ENCODE results near the gene SH3GLB1. TPM values are rescaled to one million over a fixed set of nuclear protein-coding genes. Genes with fewer than 3 reads are reported as not detected.
A peak's percentile ranks its signal among the peaks of the same experiment; 100 is the strongest.

SH3GLB1 gene
- total RNA-seq, 1 experiment from 2014 or later, result 48.7 TPM

GRCh38 chr1:86750530-86750929, 46.2 kb downstream of the SH3GLB1 start:
- H3K4me3 ChIP-seq (ENCODE audit: low read depth, low read length), result no peak overlapping the region
- DNase-seq, result no peak
- Mint-ChIP-seq H3K36me3 (ENCODE audit: insufficient read depth, unreplicated experiment) (peaks cover 7% of the 10 kb centered on the region), H3K27ac (ENCODE audit: unreplicated experiment) (no peak overlapping the region), H3K27me3 (ENCODE audit: insufficient read depth, unreplicated experiment) (no peaks in the 10 kb centered on the region), H3K4me1 (ENCODE audit: low read depth, unreplicated experiment) (peaks cover 14% of the 10 kb centered on the region), H3K9me3 (ENCODE audit: unreplicated experiment) (no peaks in the 10 kb centered on the region), H3K4me3 (ENCODE audit: unreplicated experiment) (no peak overlapping the region)
- intact Hi-C loops (cut with micrococcal nuclease; ENCODE audit: unreplicated experiment), result loop anchor here (5.0 kb wide), 1 partner anchor 248 kb away; no protein-coding TSS in a partner anchor
- H3K4me1 ChIP-seq, result peaks cover 22% of the 10 kb centered on the region
- ChIA-PET CTCF (no interaction called here), POLR2A (no interaction called here)
- H3K36me3 ChIP-seq (ENCODE audit: control insufficient read depth, insufficient read depth, low read length), result no peaks in the 10 kb centered on the region
- H3K27me3 ChIP-seq (replicated peaks; ENCODE audit: control insufficient read depth, insufficient read depth, low read length), result no peaks in the 10 kb centered on the region
- no peaks in the 10 kb centered on the region for H3K9me3 ChIP-seq
- no TSS peak for BruUV-seq (replicated peaks)
- TF ChIP-seq, protein P1, sequence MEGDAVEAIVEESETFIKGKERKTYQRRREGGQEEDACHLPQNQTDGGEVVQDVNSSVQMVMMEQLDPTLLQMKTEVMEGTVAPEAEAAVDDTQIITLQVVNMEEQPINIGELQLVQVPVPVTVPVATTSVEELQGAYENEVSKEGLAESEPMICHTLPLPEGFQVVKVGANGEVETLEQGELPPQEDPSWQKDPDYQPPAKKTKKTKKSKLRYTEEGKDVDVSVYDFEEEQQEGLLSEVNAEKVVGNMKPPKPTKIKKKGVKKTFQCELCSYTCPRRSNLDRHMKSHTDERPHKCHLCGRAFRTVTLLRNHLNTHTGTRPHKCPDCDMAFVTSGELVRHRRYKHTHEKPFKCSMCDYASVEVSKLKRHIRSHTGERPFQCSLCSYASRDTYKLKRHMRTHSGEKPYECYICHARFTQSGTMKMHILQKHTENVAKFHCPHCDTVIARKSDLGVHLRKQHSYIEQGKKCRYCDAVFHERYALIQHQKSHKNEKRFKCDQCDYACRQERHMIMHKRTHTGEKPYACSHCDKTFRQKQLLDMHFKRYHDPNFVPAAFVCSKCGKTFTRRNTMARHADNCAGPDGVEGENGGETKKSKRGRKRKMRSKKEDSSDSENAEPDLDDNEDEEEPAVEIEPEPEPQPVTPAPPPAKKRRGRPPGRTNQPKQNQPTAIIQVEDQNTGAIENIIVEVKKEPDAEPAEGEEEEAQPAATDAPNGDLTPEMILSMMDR (IDR thresholded peaks at IDR 0.05; ENCODE audit: insufficient read depth in 1 of 2, low read depth in 1 of 2, low read length in 1 of 2, severe bottlenecking in 1 of 2, unreplicated experiment in 1 of 2), result no peak

- no peaks in the 10 kb centered on the region for H3K36me3 ChIP-seq (ENCODE audit: control insufficient read depth, insufficient read depth, low read length)
- H3K4me3 ChIP-seq (ENCODE audit: low read depth, low read length), result no peak overlapping the region
- H3K27me3 Mint-ChIP-seq (ENCODE audit: insufficient read depth, unreplicated experiment), result no peaks in the 10 kb centered on the region
- H3K4me3 Mint-ChIP-seq (ENCODE audit: unreplicated experiment), result no peak overlapping the region
- H3K36me3 Mint-ChIP-seq (ENCODE audit: insufficient read depth, unreplicated experiment), result no peaks in the 10 kb centered on the region
- DNase-seq, result no peak
- TF ChIP-seq, protein P1 (IDR thresholded peaks at IDR 0.05; ENCODE audit: insufficient read depth in 1 of 2, low read depth in 1 of 2, low read length in 1 of 2, severe bottlenecking in 1 of 2, unreplicated experiment in 1 of 2), result no peak
- BruUV-seq (replicated peaks), result no TSS peak
- H3K9me3 Mint-ChIP-seq (ENCODE audit: unreplicated experiment), result no peaks in the 10 kb centered on the region
- POLR2A ChIA-PET, result no interaction called here
- no peaks in the 10 kb centered on the region for H3K9me3 ChIP-seq
- peaks cover 7% of the 10 kb centered on the region for H3K4me1 Mint-ChIP-seq (ENCODE audit: low read depth, unreplicated experiment)
- H3K4me1 ChIP-seq, result peaks cover 17% of the 10 kb centered on the region
- CTCF ChIA-PET, result no interaction called here
- intact Hi-C loops (cut with micrococcal nuclease; ENCODE audit: unreplicated experiment), result loop anchor here (5.0 kb wide), 1 partner anchor 250 kb away; no protein-coding TSS in a partner anchor
- no peak overlapping the region for H3K27ac Mint-ChIP-seq (ENCODE audit: unreplicated experiment)
- no peaks in the 10 kb centered on the region for H3K27me3 ChIP-seq (replicated peaks; ENCODE audit: control insufficient read depth, insufficient read depth, low read length)
These were observed 47.5 kb downstream of the SH3GLB1 start for GRCh38 chr1:86751923-86752322.

- intact Hi-C loops (cut with micrococcal nuclease; ENCODE audit: unreplicated experiment), result loop anchor here (5.0 kb wide), 1 partner anchor 251 kb away; no protein-coding TSS in a partner anchor
These were observed 49.3 kb downstream of the SH3GLB1 start for GRCh38 chr1:86753700-86754099.

More at GRCh38 chr1:86753700-86754099, 49.3 kb downstream of the SH3GLB1 start:
- DNase-seq, result peak in 1 of 2 experiments; percentile 29
- CTCF ChIA-PET, result interaction anchor here (1.2 kb wide), 1 partner anchor 49 kb away, joined by 8 read pairs; the partner anchor contains the start of gene SH3GLB1
- TF ChIP-seq, protein P1 (IDR thresholded peaks at IDR 0.05; ENCODE audit: insufficient read depth in 1 of 2, low read depth in 1 of 2, low read length in 1 of 2, severe bottlenecking in 1 of 2, unreplicated experiment in 1 of 2), result peak in 1 of 2 experiments; percentile 18
- no TSS peak for BruUV-seq (replicated peaks)
- Mint-ChIP-seq H3K27ac (ENCODE audit: unreplicated experiment) (no peak overlapping the region), H3K9me3 (ENCODE audit: unreplicated experiment) (no peaks in the 10 kb centered on the region), H3K36me3 (ENCODE audit: insufficient read depth, unreplicated experiment) (no peaks in the 10 kb centered on the region), H3K4me3 (ENCODE audit: unreplicated experiment) (no peak overlapping the region), H3K27me3 (ENCODE audit: insufficient read depth, unreplicated experiment) (no peaks in the 10 kb centered on the region), H3K4me1 (ENCODE audit: low read depth, unreplicated experiment) (peaks cover 7% of the 10 kb centered on the region)
- POLR2A ChIA-PET, result no interaction called here
- no peaks in the 10 kb centered on the region for H3K9me3 ChIP-seq
- no peaks in the 10 kb centered on the region for H3K27me3 ChIP-seq (replicated peaks; ENCODE audit: control insufficient read depth, insufficient read depth, low read length)
- H3K4me3 ChIP-seq (ENCODE audit: low read depth, low read length), result no peak overlapping the region
- H3K36me3 ChIP-seq (ENCODE audit: control insufficient read depth, insufficient read depth, low read length), result no peaks in the 10 kb centered on the region
- peaks cover 17% of the 10 kb centered on the region for H3K4me1 ChIP-seq

Measured in Caco-2 (cell line).